D721Med (cell line): ENCODE data around the gene ANK2.

Experiments used
- DNase-seq: peaks from one replicate; pipeline ENCODE4 v3.0.0; 2011; ENCODE audit warnings: low spot score; ENCODE audit not compliant: insufficient read length
- FAIRE-seq: peaks from 2 replicates; lab custom pipeline; 2011; peaks lifted over from hg19 to GRCh38; lab: Jason Lieb, UNC
- CTCF ChIP-seq: IDR thresholded peaks from 2 replicates; pipeline ENCODE4 v1.5.1; 2012; ENCODE audit warnings: mild to moderate bottlenecking, control low read depth; ENCODE audit not compliant: insufficient read depth; ENCODE audit errors: missing control alignments

Gene ANK2

GRCh38 chr4:113142351-113142750 is 92.9 kb downstream of the ANK2 start:
- no peak for DNase-seq
- no peak for FAIRE-seq
- no peak for TF ChIP-seq CTCF

DNA sequence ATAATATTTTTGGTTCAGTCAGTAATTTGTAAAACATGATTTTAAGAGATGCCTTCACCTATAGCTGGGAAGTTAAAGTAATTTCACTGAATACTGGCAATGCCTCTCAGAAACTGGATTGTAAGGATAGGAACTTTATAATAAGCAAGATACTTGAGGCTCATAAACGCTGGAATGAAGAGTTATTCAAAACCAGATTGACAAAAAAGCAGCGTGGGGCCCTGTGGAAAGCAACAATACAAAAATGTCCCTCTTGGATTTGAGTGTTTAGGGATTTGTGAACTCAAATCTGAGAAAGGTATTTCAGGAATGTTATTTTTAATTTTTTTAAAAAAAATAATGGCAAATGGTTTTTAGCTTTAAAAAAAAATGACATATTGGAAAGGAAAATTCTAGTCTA is 94.6 kb downstream of the ANK2 start:
- DNase-seq (no peak), FAIRE-seq (no peak)
- no peak for TF ChIP-seq CTCF

- FAIRE-seq (no peak), DNase-seq (no peak)
- TF ChIP-seq CTCF: no peak
These were observed 95.7 kb downstream of the ANK2 start for GRCh38 chr4:113145147-113145518.

DNA sequence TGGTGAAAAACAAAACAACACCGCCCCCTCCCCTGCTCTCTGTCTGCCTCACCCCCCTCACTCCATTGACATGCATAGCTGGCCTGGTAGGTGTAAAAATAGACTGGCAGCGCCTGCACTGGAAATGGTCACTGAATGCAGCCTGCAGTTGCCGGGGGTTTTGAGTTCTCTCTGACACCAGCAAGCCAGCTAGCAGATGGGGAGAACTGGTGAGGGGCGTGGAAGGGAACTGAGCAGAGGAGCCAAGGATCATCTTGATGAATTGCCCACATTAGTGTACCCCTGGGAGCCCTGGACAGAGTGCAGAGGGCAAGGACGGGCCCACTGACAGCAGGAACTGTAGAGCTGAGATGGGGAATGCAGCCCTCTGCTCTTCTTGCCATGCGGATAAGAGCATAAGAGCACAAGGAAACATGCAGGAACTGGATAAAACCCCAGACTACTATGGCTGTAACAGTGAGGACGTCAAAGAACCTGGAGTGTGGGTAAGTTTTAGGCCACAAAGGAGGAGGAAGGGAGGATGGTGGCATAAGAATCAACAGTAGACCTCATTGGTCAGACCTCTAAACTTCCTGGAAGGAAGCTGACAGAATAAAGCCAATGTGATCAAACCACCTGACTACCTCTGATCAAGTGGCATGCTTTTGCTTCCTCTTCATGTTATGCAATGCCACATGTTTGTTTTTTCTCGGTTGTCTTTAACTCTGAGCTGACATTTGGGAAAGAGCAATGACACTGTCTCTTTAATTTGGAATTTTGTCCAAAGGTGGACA is 96.3 kb downstream of the ANK2 start:
- DNase-seq (no peak), FAIRE-seq (no peak)
- no peak for TF ChIP-seq CTCF

GRCh38 chr4:113146876-113147358 is 97.5 kb downstream of the ANK2 start:
- no peak for DNase-seq
- no peak for FAIRE-seq
- TF ChIP-seq CTCF: no peak

GRCh38 chr4:113147498-113148111 is 98.2 kb downstream of the ANK2 start:
- FAIRE-seq (no peak), DNase-seq (no peak)
- TF ChIP-seq CTCF: no peak

DNA sequence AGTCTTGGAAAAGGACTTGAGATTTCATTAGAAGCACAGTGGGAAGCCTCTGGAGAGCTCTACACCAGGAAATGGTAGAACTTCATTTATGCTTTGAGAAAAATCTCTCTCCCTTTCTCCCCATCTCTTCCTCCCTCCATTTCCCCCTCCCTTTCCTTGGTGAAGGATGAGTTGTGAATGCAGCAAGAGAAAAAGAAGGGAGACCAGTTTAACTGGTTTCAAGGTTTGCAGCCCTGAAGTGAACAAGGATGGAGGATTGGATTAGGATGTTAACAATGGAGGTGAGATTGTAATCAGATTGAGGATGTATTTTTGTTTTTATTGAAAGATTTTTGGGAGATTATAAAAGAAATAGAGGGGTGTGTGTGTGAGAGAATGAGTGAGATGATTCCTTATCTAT is 99.5 kb downstream of the ANK2 start:
- DNase-seq (no peak), FAIRE-seq (no peak)
- no peak for TF ChIP-seq CTCF
